NB4 (cell line): ENCODE measurements around the gene NKIRAS1.

Source experiments
- MYC ChIP-seq: IDR thresholded peaks from 2 replicates; pipeline ENCODE4 v1.6.1; 2011; ENCODE audit warnings: low read depth, low read length
- POLR2A ChIP-seq: IDR thresholded peaks from 2 replicates; pipeline ENCODE4 v1.6.1; 2011; ENCODE audit warnings: mild to moderate bottlenecking; ENCODE audit not compliant: insufficient read length; ENCODE audit errors: extremely low read depth
- TF ChIP-seq, protein P1 (sequence below): IDR thresholded peaks from one replicate; pipeline ENCODE4 v1.5.1; 2012; ENCODE audit warnings: low read depth, low read length
- TF ChIP-seq, protein P2 (sequence below): IDR thresholded peaks from 2 replicates; pipeline ENCODE4 v1.6.1; 2011; ENCODE audit warnings: low read depth, low read length

- TF ChIP-seq MYC: no peak
- TF ChIP-seq POLR2A: no peak
- TF ChIP-seq, protein P1, sequence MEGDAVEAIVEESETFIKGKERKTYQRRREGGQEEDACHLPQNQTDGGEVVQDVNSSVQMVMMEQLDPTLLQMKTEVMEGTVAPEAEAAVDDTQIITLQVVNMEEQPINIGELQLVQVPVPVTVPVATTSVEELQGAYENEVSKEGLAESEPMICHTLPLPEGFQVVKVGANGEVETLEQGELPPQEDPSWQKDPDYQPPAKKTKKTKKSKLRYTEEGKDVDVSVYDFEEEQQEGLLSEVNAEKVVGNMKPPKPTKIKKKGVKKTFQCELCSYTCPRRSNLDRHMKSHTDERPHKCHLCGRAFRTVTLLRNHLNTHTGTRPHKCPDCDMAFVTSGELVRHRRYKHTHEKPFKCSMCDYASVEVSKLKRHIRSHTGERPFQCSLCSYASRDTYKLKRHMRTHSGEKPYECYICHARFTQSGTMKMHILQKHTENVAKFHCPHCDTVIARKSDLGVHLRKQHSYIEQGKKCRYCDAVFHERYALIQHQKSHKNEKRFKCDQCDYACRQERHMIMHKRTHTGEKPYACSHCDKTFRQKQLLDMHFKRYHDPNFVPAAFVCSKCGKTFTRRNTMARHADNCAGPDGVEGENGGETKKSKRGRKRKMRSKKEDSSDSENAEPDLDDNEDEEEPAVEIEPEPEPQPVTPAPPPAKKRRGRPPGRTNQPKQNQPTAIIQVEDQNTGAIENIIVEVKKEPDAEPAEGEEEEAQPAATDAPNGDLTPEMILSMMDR: no peak
- TF ChIP-seq, protein P2, sequence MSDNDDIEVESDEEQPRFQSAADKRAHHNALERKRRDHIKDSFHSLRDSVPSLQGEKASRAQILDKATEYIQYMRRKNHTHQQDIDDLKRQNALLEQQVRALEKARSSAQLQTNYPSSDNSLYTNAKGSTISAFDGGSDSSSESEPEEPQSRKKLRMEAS: no peak
These were observed 25.8 kb upstream of the NKIRAS1 start for GRCh38 chr3:23942546-23942945.
